ENCODE measurements around the gene SPG7. TPM values are rescaled to one million over a fixed set of nuclear protein-coding genes. Genes with fewer than 3 reads are reported as not detected.

Gene SPG7
- total RNA-seq, 4 donors from 2014 or later, result 79.0 to 156 (median 92.3) TPM

DNA sequence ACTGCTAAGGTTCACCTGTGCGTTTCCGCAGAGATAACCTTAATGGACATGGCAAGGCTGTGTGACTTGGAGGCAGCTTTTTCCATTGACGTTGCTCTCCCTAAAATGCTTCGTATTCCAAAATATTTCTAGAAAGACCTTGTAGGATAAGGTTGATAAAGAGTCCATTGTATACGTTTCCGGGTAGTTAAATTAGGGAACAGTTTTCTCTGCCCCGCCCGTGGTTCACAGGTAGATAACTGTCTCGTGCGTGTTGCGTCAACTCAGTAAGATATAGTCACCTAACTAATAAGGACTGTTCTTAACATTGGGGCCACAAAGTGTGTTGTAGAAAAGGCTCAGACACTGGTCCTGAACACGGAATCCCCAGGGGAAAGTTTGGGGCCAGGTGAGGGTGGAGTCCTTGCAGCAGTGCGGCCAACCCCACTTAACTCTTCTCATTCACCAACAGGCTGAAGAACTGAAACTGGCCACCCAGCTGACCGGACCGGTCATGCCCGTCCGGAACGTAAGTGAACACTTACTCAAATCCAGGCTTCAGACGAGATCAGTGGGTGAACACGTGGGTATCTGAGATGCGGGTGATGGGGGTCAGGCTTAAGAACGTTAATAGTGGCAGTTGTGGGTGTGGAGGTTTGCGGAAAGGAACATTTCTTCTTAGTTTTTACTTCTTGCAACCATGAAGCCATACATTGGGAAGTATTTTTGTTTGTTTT, 53.8 kb downstream of the SPG7 start:
- peak overlapping the region; percentile 91 for H3K4me3 ChIP-seq (ENCODE audit: low read depth, poor library complexity, severe bottlenecking)
- 61 to 65% methylated on average over 23 of the region's 23 CpGs for WGBS, 2 donors
- intact Hi-C loops (cut with DNase I; ENCODE audit: low total_unique reads), result no loop called here
- TF ChIP-seq, protein P1, sequence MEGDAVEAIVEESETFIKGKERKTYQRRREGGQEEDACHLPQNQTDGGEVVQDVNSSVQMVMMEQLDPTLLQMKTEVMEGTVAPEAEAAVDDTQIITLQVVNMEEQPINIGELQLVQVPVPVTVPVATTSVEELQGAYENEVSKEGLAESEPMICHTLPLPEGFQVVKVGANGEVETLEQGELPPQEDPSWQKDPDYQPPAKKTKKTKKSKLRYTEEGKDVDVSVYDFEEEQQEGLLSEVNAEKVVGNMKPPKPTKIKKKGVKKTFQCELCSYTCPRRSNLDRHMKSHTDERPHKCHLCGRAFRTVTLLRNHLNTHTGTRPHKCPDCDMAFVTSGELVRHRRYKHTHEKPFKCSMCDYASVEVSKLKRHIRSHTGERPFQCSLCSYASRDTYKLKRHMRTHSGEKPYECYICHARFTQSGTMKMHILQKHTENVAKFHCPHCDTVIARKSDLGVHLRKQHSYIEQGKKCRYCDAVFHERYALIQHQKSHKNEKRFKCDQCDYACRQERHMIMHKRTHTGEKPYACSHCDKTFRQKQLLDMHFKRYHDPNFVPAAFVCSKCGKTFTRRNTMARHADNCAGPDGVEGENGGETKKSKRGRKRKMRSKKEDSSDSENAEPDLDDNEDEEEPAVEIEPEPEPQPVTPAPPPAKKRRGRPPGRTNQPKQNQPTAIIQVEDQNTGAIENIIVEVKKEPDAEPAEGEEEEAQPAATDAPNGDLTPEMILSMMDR (IDR thresholded peaks at IDR 0.05), result no peak
- TF ChIP-seq POLR2A (IDR thresholded peaks at IDR 0.05), result no peak
- no peak for DNase-seq (ENCODE audit: low spot score in 2 of 2)

DNA sequence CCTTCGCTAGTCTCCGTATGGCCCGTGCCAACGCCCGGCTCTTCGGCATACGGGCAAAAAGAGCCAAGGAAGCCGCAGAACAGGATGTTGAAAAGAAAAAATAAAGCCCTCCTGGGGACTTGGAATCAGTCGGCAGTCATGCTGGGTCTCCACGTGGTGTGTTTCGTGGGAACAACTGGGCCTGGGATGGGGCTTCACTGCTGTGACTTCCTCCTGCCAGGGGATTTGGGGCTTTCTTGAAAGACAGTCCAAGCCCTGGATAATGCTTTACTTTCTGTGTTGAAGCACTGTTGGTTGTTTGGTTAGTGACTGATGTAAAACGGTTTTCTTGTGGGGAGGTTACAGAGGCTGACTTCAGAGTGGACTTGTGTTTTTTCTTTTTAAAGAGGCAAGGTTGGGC, 54.7 kb downstream of the SPG7 start:
- no peak for TF ChIP-seq POLR2A (IDR thresholded peaks at IDR 0.05)
- TF ChIP-seq, protein P1 (IDR thresholded peaks at IDR 0.05), result no peak
- intact Hi-C loops (cut with DNase I; ENCODE audit: low total_unique reads), result no loop called here
- no peak for DNase-seq (ENCODE audit: low spot score in 2 of 2)
- no peak overlapping the region for H3K4me3 ChIP-seq (ENCODE audit: low read depth, poor library complexity, severe bottlenecking)
- WGBS, 2 donors, result 78 to 79% methylated on average over 12 of the region's 12 CpGs

DNA sequence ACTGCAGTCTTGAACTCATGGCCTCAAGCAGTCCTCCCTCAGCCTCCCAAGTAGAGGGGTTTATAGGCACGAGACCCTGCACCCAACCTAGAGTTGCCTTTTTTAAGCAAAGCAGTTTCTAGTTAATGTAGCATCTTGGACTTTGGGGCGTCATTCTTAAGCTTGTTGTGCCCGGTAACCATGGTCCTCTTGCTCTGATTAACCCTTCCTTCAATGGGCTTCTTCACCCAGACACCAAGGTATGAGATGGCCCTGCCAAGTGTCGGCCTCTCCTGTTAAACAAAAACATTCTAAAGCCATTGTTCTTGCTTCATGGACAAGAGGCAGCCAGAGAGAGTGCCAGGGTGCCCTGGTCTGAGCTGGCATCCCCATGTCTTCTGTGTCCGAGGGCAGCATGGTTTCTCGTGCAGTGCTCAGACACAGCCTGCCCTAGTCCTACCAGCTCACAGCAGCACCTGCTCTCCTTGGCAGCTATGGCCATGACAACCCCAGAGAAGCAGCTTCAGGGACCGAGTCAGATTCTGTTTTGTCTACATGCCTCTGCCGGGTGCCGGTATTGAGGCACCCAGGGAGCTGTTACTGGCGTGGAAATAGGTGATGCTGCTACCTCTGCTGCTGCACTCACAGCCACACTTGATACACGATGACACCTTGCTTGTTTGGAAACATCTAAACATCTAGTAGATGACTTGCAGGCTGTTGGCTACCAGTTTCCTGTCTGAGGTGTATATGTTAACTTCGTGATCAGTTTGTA, 55.6 kb downstream of the SPG7 start:
- TF ChIP-seq, protein P1 (IDR thresholded peaks at IDR 0.05), result no peak
- no peak for TF ChIP-seq POLR2A (IDR thresholded peaks at IDR 0.05)

DNA sequence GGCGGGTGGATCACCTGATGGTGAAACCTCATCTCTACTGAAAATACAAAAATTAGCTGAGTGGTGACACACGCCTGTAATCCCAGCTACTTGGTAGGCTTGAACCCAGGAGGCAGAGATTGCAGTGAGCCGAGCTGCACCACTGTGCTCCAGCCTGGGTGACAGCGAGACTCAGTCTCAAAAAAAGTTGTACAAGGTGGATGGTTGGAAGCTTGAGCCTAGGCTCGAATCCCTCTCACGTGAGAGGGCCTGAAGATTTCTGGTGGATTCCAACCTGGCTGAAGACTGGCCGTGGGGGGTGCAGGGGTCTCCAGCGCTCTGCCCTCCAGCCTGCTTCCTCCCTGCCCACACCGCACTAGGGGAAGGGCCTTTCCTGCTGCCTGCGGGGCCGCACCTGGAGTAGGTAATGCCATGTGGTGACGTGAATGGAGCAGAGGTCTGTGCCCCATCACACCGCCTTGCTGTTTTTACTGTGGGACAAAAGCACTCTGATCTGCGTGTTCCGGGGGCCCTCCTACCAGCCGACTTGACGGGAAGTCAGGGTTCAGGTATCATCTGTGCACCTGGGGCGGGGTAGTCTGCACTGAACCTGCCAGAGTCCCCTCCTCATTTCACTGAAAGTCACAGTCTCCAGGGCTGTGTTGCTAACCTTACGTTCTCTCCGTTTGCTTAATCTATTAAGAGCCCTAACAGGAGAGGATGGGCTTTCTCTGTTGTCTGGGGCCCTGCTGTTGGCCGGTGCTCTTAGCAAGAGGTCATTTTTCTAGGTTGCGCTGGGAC, 56.5 kb downstream of the SPG7 start:
- H3K4me3 ChIP-seq (ENCODE audit: low read depth, poor library complexity, severe bottlenecking), result no peak overlapping the region
- TF ChIP-seq, protein P1 (IDR thresholded peaks at IDR 0.05), result no peak
- TF ChIP-seq POLR2A (IDR thresholded peaks at IDR 0.05), result no peak
- intact Hi-C loops (cut with DNase I; ENCODE audit: low total_unique reads), result no loop called here
- 69 to 71% methylated on average over 16 to 21 of the region's 22 CpGs for WGBS, 2 donors
- no peak for DNase-seq (ENCODE audit: low spot score in 2 of 2)

More for the DNA sequence above, 55.6 kb downstream of the SPG7 start:
- no peak for DNase-seq (ENCODE audit: low spot score in 2 of 2)
- WGBS, 2 donors, result 63 to 65% methylated on average over 12 of the region's 12 CpGs
- intact Hi-C loops (cut with DNase I; ENCODE audit: low total_unique reads), result no loop called here
- no peak overlapping the region for H3K4me3 ChIP-seq (ENCODE audit: low read depth, poor library complexity, severe bottlenecking)

DNA sequence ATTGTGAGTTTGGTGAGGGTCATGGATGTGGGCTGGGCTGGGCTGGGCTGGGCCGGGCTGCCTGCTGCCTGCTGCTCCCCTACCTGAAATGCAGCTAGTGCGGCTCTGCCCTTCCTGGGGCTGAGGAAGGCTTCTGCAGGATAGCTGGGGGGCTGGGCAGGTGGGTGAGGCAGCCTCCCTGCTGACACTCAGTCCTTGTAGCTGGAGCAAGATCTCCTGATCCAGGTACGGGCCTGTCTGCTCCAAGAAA, 57.0 kb downstream of the SPG7 start:
- intact Hi-C loops (cut with DNase I; ENCODE audit: low total_unique reads), result no loop called here
- H3K4me3 ChIP-seq (ENCODE audit: low read depth, poor library complexity, severe bottlenecking), result no peak overlapping the region
- WGBS, 2 donors, result 23 to 50% methylated on average over 2 to 3 of the region's 3 CpGs
- TF ChIP-seq, protein P1 (IDR thresholded peaks at IDR 0.05), result no peak
- no peak for TF ChIP-seq POLR2A (IDR thresholded peaks at IDR 0.05)
- DNase-seq (ENCODE audit: low spot score in 2 of 2), result no peak
